Neural progenitor cell (in vitro differentiated cells): Measurements from ENCODE around the gene GRIN3B.

Source experiments
- CTCF ChIP-seq: fragments of 200-600 bp; sonication (generic); IDR thresholded peaks from 2 replicates; pipeline ENCODE4 v1.5.1; 2017; ENCODE audit warnings: antibody characterized with exemption, mild to moderate bottlenecking
- EZH2 ChIP-seq: fragments of 200-600 bp; sonication (generic); IDR thresholded peaks from 2 replicates; pipeline ENCODE4 v1.6.1; 2017; ENCODE audit warnings: antibody characterized with exemption, mild to moderate bottlenecking, moderate library complexity

DNA sequence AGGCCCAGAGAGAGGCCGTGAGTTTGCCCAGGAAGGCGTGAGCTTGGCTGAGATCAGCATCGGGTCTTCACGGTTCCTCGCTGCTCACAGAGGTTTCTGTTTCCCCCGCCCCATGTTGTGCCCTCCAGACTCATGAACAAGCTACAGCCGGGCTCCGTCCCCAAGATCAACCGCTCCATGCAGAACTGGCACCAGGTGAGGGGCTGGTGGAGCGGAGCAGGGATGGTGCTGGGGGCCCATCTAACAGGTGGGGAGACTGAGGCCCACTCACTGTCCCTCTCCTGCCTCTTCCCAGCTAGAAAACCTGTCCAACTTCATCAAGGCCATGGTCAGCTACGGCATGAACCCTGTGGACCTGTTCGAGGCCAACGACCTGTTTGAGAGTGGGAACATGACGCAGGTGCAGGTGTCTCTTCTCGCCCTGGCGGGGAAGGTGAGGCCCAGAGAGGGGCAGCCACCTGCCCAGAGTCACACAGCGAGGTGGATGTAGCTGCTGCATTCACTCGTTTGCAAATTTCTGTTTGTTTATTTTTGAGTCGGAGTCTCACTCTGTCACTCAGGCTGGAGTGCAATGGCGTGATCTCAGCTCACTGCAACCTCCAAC lies 32.1 kb downstream of the GRIN3B start:
- TF ChIP-seq CTCF = no peak
- no peak for TF ChIP-seq EZH2
